Activated T-cell treated with anti-CD3 and anti-CD28 coated beads, Interleukin-2, amount 50 U/mL, for 24 hours (primary cell): Measurements from ENCODE around the gene TMEM259.

ENCODE experiments used
- DNase-seq: peaks from one replicate; pipeline ENCODE4 v3.0.0-alpha.2; 2020
- H3K27ac Mint-ChIP-seq: 2 replicates; pipeline ENCODE4 v1.8.0; 2020; ENCODE audit warnings: mild to moderate bottlenecking, mixed read lengths
- H3K27me3 Mint-ChIP-seq: 2 replicates; pipeline ENCODE4 v1.8.0; 2020; ENCODE audit warnings: mixed read lengths
- H3K36me3 Mint-ChIP-seq: 2 replicates; pipeline ENCODE4 v1.8.0; 2020; ENCODE audit warnings: low read depth, mixed read lengths
- H3K4me1 Mint-ChIP-seq: 2 replicates; pipeline ENCODE4 v1.8.0; 2020; ENCODE audit warnings: low read depth, mixed read lengths
- H3K4me3 Mint-ChIP-seq: 2 replicates; pipeline ENCODE4 v1.8.0; 2020; ENCODE audit warnings: mild to moderate bottlenecking, moderate library complexity, mixed read lengths
- H3K9me3 Mint-ChIP-seq: 2 replicates; pipeline ENCODE4 v1.8.0; 2020; ENCODE audit warnings: mixed read lengths

The TMEM259 gene

DNA sequence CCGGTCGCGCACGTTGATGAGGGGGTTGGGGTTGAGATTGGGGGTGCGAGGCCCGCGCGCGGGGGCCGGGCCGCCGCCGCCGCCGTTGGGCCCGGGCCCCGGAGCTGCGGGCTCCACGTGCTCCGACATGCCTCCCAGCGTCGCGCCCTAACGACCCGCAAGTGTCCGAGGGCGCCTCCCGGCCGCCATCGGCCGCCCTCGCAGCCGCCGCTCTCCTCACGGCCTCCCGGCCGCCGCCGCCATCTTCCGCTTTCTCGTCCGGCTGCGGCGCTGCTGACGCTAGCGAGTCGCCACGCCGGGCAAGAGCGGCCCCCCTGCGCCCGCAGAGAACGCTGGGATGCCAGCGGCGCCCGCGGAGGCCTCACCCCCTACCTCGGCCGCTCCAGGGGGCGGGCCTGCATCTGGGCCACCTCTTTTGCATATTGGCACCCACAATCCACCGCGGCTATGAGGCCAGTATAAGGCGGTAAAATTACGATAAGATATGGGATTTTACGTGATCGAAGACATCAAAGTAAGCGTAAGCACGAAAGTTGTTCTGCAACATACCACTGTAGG lies at the start of gene TMEM259:
TMEM259 (minus strand) TSS at position 256 of the 558 bp plus-strand sequence; CDS start at position 129, 127 bp downstream.
- peak; percentile 97 for DNase-seq
- Mint-ChIP-seq H3K9me3 (no peaks in the 10 kb centered on the region), H3K27me3 (no peaks in the 10 kb centered on the region), H3K4me1 (peaks cover 49% of the 10 kb centered on the region), H3K4me3 (peak within 1 kb of the TSS; percentile 93), H3K27ac (peak within 1 kb of the TSS; percentile 100), H3K36me3 (peaks cover 38% of the 10 kb centered on the region)

DNA sequence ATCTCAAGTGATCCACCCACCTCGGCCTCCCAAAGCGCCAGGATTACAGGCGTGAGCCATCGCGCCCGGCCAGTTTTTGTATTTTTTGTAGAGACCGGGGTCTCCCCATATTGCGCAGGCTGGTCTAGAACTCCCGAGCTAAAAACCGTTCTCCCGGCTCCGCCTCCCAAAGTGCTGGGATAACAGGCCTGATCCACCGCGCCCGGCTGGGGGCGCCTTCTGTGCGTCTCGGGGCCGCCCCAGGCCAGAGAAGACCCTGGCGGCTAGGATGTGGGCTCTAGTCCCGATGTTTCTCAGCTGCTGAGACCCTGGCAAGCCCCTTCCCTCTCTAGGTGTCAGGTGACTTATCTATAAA lies 49.6 kb upstream of the TMEM259 start:
- no peaks in the 10 kb centered on the region for H3K9me3 Mint-ChIP-seq
- H3K27ac Mint-ChIP-seq: peak overlapping the region; percentile 52
- H3K27me3 Mint-ChIP-seq: no peaks in the 10 kb centered on the region
- H3K36me3 Mint-ChIP-seq: peaks cover 57% of the 10 kb centered on the region
- H3K4me3 Mint-ChIP-seq: peak overlapping the region; percentile 90
- no peak for DNase-seq
- peaks cover 62% of the 10 kb centered on the region for H3K4me1 Mint-ChIP-seq

DNA sequence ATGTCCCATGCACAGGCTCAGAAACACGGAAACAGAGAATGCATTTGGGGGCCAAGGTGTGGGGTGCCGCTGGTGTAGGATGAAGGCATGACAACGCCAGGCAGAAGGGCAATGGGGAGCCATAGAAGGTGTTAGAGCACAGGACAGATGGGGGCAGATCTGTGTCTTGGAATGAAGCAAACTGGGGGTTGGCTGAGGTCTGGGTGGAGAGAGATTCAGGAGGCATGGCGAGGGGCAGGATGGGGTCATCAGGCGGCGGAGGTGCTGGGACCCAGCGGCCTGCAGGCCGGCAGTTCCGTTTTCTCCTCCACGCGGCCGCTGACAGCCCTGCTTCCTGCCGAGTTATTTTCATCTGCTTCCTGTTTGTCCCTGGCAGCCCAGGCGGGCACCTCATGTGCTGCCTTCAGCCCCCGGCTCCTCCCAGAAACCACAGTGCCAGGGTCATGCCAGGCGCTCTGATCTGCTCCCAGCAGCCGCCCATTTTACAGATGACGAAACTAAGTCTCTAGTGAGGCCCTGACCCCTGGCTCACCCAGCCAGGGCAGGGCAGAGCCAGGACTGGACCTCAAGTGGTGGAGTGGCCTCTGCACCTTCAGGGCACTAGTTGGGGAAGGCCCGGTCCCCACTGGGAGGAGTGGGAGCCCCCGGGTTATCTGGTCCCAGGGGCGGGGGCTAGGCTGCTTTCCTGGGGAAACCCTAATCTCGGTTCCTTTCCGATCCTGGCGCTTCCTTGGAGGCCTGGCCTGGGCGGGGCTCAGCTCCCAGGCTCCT lies 48.3 kb upstream of the TMEM259 start:
- Mint-ChIP-seq H3K27me3 (no peaks in the 10 kb centered on the region), H3K9me3 (no peaks in the 10 kb centered on the region), H3K4me1 (peaks cover 69% of the 10 kb centered on the region), H3K27ac (peak overlapping the region; percentile 94), H3K36me3 (peaks cover 52% of the 10 kb centered on the region), H3K4me3 (peak overlapping the region; percentile 90)
- peak; percentile 72 for DNase-seq

DNA sequence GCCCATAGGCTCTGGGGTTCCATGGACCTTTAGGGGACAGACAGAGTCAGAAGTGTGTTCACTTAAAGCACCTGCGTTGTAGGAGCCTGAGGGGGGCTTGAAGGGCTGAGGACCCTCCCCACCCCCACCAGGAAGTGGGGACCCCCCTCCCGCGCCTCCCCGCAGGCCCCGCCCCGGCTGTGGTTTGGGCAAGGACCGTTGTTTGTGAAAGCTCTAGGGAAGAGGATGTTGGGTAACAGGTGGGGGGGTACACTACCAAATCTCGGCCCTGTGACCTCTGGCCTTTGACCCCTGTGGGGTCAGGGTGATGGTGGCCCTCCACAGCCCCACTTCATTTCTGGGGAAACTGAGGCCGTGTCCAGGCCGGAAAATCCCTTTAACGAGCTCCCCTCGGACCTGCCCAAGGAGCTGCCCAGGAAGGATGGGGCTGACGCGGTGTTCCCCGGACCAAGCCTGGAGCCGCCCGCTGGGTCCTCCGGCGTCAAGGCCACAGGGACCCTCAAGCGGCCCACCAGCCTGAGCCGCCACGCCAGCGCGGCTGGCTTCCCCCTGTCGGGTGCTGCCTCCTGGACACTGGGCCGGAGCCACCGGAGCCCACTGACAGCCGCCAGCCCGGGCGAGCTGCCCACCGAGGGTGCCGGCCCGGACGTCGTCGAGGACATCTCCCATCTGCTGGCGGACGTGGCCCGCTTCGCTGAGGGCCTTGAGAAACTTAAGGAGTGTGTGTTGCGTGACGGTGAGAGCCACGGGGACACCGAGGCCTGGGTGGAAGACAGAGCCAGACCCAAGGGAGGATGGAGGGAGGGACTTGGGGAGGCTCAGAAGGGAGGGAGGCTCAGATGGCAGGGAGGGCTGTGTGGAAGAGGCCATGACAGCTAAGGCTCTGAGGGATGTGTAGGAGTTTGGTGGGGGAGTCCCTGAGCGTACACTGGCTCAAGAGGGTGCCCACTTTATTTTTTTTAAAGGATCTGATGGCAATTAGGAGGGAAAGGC lies 47.4 kb upstream of the TMEM259 start:
- Mint-ChIP-seq H3K9me3 (no peaks in the 10 kb centered on the region), H3K4me3 (peak overlapping the region; percentile 90), H3K27me3 (no peaks in the 10 kb centered on the region), H3K36me3 (peaks cover 44% of the 10 kb centered on the region), H3K4me1 (peaks cover 63% of the 10 kb centered on the region), H3K27ac (peak overlapping the region; percentile 94)
- DNase-seq: peak; percentile 77

DNA sequence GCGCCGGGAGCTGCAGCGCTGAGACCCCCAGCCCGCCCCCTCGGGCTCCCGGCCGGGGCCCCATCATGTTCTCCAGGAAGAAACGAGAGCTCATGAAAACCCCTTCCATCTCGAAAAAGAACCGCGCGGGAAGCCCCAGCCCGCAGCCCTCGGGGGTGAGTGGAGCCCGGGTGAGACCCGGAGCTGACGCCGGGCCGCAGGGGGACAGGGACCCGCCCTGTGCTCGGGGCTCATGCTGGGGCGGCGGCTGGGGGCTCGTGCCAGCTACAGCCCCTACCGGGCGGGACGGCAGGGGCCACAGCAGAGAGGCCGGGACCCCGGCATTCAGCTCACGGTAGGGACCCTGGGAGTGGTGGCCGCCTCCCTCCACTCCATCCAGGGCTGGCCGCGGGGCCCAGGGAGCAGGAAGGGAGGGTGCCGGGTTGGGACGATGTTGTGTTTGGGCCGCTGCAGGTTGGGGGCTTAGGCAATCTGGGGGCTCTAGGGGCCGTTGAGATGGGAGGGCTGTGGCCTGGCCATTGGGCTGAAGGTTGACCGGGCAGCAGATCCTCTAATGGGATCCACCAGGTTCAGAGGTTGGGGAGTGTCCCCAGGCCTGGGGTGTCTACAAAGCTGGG lies 46.5 kb upstream of the TMEM259 start:
- H3K27me3 Mint-ChIP-seq: no peaks in the 10 kb centered on the region
- H3K36me3 Mint-ChIP-seq: peaks cover 35% of the 10 kb centered on the region
- H3K4me3 Mint-ChIP-seq: peak overlapping the region; percentile 90
- H3K9me3 Mint-ChIP-seq: no peaks in the 10 kb centered on the region
- H3K27ac Mint-ChIP-seq: peak overlapping the region; percentile 92
- peaks cover 54% of the 10 kb centered on the region for H3K4me1 Mint-ChIP-seq
- no peak for DNase-seq

DNA sequence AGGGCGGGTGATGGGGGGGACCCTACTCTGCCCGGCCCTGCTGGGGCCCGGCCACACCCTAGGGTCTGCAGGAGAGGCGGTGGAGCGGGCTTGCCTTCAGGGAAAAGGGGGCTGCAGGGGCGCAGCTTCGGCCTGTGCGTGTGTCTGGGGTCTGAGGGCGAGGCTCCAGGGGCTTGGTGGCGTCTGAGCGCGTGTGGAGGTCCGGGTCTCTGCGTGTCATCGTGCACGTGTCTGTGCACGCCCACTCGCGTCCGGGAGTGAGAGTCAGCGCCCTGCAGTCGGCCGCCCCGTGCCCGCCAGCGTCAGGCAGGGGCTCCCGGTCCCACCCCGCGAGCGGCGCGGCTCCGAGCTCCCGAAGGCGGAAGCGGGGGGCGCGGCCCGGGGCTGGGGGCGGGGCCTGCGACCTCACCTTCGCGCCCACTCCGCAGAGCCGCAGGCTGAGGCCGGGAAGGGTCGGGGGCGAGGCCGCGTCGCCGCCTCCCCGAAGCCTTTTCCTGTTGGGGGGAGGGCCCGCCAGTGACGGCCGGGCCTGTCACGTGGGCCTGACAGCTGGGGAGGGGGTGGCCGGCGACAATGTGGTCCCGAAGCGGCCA lies 45.9 kb upstream of the TMEM259 start, which contains the start of gene ARHGAP45:
ARHGAP45 (plus strand) TSS at position 420 of the 593 bp plus-strand sequence. CDS start 239 bp downstream, outside the sequence.
- peak within 1 kb of the TSS; percentile 92 for H3K27ac Mint-ChIP-seq
- DNase-seq: peak; percentile 88
- no peaks in the 10 kb centered on the region for H3K27me3 Mint-ChIP-seq
- H3K9me3 Mint-ChIP-seq: no peaks in the 10 kb centered on the region
- peak within 1 kb of the TSS; percentile 90 for H3K4me3 Mint-ChIP-seq
- peaks cover 48% of the 10 kb centered on the region for H3K4me1 Mint-ChIP-seq
- H3K36me3 Mint-ChIP-seq: peaks cover 29% of the 10 kb centered on the region

DNA sequence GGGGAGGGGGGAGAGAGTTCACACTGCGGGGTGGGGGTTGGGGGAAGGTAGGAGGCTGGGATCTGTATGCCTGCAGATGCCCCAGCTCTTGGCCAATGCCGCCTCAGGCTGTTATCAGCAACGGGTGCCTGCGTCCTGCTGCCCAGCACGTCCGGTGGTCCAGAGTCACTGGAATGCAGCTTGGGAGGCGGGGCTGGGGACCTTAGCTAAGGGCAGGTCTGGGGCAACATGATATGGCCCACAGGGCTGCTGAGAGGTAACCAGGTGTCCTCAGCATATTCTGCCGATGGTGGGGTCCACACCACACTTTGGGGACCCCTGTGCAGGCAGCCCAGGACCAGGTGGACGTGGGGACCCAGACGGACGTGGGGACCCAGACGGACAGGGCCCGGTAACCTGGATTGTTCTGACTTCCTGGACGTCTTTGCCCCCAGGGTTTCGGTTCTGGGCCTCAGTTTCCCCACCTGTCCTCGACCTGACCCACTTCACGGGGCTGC lies 45.4 kb upstream of the TMEM259 start:
- Mint-ChIP-seq H3K27me3 (no peaks in the 10 kb centered on the region), H3K4me1 (peaks cover 45% of the 10 kb centered on the region), H3K4me3 (peak overlapping the region; percentile 70), H3K9me3 (no peaks in the 10 kb centered on the region), H3K36me3 (peaks cover 26% of the 10 kb centered on the region), H3K27ac (no peak overlapping the region)
- DNase-seq: no peak

DNA sequence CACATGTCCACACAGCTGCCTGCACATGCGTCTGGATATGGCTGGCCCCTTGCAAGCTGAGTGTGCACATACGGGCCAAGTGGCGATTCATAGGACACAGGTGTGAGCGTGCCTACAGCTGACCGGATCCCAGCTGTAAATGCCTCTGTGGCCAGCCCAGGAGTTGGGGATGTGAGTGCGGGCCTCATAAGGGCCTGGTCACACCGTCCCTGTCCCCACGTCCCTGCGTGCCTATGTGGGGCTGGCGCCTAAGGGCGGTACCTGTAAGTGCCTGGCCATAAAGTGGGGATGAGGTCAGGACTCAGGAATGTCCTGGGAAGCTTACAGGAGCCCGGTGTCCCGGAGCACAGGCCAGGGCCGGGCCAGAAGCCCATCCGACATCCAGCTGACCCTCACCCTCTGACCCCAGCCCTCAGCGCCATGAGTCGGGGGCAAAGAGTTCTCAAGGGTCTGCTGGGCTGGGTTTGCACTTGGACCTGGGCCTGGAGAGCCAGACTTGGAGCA lies 44.7 kb upstream of the TMEM259 start:
- no peak overlapping the region for H3K27ac Mint-ChIP-seq

DNA sequence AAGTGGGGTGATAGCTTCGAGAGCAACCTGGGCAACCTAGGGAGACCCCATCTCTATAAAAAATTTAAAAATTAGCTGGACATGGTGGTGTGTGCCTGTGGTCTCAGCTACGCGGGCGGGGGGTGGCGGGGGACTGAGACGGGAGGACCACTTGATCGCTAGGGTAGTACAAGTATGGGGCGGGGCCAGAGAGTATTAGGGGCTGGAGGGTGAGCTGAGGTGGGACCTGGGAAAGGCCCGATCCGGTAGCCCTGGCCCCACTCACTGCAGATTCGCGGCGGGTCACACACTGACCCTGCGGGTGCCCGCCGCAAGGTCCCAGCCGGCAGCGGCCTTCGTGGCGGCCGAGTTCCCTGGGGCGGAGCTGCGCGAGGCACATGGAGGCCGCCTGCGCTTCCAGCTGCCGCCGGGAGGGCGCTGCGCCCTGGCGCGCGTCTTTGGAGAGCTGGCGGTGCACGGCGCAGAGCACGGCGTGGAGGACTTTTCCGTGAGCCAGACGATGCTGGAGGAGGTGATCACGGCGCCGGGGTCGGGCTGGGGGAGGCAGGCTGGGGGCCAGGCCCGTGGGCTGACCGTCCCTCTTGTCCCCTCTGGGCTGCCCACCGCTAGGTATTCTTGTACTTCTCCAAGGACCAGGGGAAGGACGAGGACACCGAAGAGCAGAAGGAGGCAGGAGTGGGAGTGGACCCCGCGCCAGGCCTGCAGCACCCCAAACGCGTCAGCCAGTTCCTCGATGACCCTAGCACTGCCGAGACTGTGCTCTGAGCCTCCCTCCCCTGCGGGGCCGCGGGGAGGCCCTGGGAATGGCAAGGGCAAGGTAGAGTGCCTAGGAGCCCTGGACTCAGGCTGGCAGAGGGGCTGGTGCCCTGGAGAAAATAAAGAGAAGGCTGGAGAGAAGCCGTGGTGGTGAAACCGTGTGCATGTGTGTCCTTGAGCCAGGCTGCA lies 44.0 kb upstream of the TMEM259 start:
- peak; percentile 84 for DNase-seq
- Mint-ChIP-seq H3K9me3 (no peaks in the 10 kb centered on the region), H3K4me1 (peaks cover 40% of the 10 kb centered on the region), H3K27me3 (no peaks in the 10 kb centered on the region), H3K36me3 (peaks cover 19% of the 10 kb centered on the region), H3K27ac (no peak overlapping the region), H3K4me3 (peak overlapping the region; percentile 8)

More for the DNA sequence above, 44.7 kb upstream of the TMEM259 start:
- H3K4me3 Mint-ChIP-seq: peak overlapping the region; percentile 8
- H3K27me3 Mint-ChIP-seq: no peaks in the 10 kb centered on the region
- no peak for DNase-seq
- peaks cover 44% of the 10 kb centered on the region for H3K4me1 Mint-ChIP-seq
- H3K9me3 Mint-ChIP-seq: no peaks in the 10 kb centered on the region
- peaks cover 24% of the 10 kb centered on the region for H3K36me3 Mint-ChIP-seq

DNA sequence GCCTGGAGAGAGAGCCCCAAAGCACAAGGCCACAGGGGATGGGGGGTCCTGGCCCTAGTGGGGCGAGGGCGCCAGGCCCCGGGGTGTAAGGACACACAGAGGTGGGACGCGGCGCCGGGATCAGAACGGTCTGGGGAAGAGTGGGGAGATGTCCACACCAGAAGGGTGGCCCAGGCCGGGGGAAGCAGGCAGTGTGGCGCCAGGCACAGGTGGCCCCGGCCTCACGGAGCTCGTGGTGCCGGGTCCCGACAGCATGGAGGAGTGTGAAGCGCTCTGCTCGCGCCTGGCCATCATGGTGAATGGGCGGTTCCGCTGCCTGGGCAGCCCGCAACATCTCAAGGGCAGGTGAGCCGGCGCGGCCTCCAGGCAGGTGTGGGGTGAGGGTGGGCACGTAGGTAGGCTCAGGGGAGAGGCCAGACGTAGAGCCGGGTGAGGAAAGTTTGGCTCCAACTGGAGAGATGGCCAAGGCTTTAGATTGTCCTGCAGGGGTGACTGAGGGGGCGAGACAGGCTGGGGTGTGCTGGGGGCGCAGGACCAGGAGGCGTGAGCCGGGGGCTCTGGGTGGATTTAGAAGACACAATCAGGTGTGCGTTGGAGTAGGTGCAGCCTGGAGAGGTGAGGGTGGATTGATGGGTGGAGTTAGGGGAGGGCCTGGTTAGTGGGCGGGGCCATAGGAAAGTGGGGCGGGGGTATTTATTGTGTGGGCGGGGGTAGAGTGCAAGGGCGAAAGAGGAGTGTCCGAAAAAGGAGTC lies 43.2 kb upstream of the TMEM259 start:
- Mint-ChIP-seq H3K27ac (no peak overlapping the region), H3K9me3 (no peaks in the 10 kb centered on the region), H3K27me3 (no peaks in the 10 kb centered on the region), H3K36me3 (peaks cover 15% of the 10 kb centered on the region), H3K4me3 (no peak overlapping the region), H3K4me1 (peaks cover 32% of the 10 kb centered on the region)
- no peak for DNase-seq

DNA sequence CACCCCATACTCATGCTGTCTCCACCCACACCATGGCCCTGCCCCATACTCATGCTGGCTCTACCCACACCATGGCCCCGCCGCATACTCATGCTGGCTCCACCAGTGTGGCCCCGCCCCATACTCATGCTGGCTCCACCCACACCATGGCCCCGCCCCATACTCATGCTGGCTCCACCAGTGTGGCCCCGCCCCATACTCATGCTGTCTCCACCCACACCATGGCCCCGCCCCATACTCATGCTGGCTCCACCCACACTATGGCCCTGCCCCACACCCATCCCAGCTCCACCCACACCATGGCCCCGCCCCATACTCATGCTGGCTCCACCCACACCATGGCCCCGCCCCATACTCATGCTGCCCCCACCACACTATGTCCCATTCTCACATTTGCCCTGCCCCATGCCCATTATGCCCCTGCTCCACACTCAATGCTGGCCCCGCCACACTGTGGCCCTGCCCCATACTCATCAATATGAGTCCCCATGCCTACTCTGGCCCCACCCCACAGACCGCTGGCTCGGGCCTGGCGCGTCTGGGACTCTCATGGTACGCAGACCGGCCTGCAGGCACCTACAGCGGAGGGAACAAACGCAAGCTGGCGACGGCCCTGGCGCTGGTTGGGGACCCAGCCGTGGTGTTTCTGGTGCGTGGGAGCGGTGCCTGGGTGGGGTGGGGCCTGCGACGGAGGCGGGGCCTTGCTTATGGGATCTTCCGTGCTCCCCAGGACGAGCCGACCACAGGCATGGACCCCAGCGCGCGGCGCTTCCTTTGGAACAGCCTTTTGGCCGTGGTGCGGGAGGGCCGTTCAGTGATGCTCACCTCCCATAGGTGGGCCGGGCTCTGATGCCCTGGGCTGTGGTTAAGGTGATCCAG lies 42.3 kb upstream of the TMEM259 start:
- no peak overlapping the region for H3K4me3 Mint-ChIP-seq
- H3K27ac Mint-ChIP-seq: no peak overlapping the region
- no peaks in the 10 kb centered on the region for H3K9me3 Mint-ChIP-seq
- peaks cover 11% of the 10 kb centered on the region for H3K36me3 Mint-ChIP-seq
- H3K4me1 Mint-ChIP-seq: peaks cover 27% of the 10 kb centered on the region
- H3K27me3 Mint-ChIP-seq: no peaks in the 10 kb centered on the region
- DNase-seq: peak; percentile 76
